ENCODE results near the gene FNDC10. TPM values are rescaled to one million over a fixed set of nuclear protein-coding genes. Genes with fewer than 3 reads are reported as not detected.
"Not testable (repeated sequence)": the region's sequence is repeated elsewhere in the genome, so short reads cannot be mapped to it uniquely, and the experiment has no call there.

FNDC10 gene
- total RNA-seq, 4 donors from 2014 or later = 5.8 to 15.6 (median 7.9) TPM

DNA sequence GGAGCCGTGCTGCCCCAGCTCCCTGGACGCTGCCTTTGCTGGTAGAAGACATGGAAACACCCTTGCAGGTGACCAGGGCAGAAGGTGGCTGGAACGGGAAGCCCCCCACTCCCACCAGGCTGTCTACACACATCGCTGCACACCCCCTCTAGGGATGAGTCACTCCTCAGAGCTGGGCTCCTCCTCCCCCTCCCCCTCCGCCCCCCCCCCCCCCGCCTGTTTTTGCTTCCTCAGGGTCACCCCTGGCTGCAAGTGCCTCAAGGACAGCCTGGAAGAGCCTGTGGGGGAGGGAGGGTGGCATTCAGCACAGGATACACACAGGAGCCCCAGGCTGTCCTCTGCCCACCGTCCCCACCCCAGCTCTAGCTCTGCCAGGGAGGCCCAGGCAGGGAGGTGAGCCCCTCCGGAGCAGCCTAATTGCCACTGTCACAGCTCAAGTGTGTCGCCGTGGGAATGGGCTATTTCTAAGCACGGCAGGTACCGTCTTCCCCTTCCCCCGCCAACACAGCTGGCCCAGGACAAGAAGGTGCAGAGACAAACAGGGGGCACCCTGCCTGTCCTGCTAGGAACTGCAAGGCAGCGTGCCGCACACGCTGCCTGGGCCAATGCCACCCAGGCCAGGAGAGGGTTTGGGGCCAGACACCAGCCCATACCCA, 2.5 kb downstream of the FNDC10 start:
- no peak for DNase-seq
- Histone ChIP-seq H3K4me3 (no peak overlapping the region), H3K27me3 (peaks cover 0 to 72% (median 2%) of the 10 kb centered on the region in 4 donors), H3K9me3 (no peaks in the 10 kb centered on the region), H3K4me1 (peaks cover 16 to 38% (median 29%) of the 10 kb centered on the region in 3 donors), H3K27ac (no peak overlapping the region), H3K36me3 (no peaks in the 10 kb centered on the region)
- WGBS, 2 donors = 20% methylated on average over 3 of the region's 16 CpGs; no CpG with 5 or more reads in 1 of the 2 donors
- TF ChIP-seq, protein P1, sequence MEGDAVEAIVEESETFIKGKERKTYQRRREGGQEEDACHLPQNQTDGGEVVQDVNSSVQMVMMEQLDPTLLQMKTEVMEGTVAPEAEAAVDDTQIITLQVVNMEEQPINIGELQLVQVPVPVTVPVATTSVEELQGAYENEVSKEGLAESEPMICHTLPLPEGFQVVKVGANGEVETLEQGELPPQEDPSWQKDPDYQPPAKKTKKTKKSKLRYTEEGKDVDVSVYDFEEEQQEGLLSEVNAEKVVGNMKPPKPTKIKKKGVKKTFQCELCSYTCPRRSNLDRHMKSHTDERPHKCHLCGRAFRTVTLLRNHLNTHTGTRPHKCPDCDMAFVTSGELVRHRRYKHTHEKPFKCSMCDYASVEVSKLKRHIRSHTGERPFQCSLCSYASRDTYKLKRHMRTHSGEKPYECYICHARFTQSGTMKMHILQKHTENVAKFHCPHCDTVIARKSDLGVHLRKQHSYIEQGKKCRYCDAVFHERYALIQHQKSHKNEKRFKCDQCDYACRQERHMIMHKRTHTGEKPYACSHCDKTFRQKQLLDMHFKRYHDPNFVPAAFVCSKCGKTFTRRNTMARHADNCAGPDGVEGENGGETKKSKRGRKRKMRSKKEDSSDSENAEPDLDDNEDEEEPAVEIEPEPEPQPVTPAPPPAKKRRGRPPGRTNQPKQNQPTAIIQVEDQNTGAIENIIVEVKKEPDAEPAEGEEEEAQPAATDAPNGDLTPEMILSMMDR (IDR thresholded peaks at IDR 0.05) = peak in 4 of 6 experiments; percentile 8 to 53 (median 25)
- TF ChIP-seq POLR2A (IDR thresholded peaks at IDR 0.05) = no peak
- intact Hi-C loops (cut with DNase I) = no loop called here

DNA sequence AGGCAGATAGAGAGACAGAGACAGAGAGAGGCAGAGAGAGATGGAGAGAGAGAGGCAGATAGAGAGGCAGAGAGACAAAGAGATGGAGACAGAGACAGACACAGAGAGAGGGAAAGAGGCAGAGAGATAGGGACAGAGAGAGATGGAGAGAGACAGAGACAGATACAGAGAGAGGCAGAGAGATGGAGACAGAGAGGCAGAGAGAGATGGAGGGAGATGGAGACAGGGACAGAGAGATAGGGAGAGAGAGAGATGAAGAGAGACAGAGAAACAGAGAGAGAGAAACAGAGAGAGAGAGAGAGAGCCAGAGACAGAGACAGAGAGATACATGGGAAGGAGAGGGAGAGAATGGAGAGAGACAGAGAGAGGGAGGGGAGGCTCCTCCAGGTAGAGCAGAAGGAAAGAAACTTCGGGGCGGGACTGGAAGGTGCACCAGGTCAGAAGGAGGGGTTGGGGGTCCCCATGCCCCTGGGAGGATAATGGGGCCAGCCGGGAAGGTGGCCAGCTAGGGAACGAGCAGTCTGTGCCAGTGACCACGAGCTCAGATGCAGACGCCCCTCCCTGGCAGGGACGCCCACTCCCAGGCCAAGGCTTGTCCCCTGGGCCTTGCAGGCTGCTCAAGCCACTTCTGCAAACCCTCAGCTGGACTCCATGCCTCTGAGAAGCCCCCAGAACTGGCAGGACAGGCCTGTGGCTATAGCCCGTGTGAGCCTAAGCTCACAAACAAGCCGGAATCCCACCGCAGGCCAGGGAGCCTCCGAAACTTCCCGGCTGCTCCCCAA, 3.3 kb downstream of the FNDC10 start:
- 29 to 38% methylated on average over 5 to 7 of the region's 12 CpGs for WGBS, 2 donors
- peaks cover 16 to 38% (median 29%) of the 10 kb centered on the region in 3 donors for H3K4me1 ChIP-seq
- H3K27me3 ChIP-seq = peaks cover 0 to 65% (median 2%) of the 10 kb centered on the region in 4 donors
- H3K9me3 ChIP-seq = no peaks in the 10 kb centered on the region
- H3K36me3 ChIP-seq = no peaks in the 10 kb centered on the region
- H3K4me3 ChIP-seq = no peak overlapping the region
- TF ChIP-seq POLR2A (IDR thresholded peaks at IDR 0.05) = no peak
- TF ChIP-seq, protein P1 (IDR thresholded peaks at IDR 0.05) = no peak
- intact Hi-C loops (cut with DNase I) = no loop called here
- DNase-seq = no peak
- H3K27ac ChIP-seq = no peak overlapping the region

DNA sequence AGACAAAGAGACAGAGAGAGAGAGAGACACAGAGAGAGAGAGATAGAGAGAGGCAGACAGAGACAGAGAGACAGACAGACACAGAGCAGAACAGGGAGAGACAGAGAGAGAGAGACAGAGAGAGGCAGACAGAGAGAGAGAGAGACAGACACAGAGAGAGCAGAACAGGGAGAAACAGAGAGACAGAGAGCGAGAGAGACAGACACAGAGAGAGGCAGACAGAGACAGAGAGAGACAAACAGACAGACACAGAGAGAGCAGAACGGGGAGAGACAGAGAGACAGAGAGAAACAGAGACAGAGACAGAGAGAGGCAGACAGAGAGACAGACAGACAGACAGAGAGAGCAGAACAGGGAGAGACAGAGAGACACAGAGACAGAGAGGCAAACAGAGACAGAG, 4.6 kb downstream of the FNDC10 start:
- peaks cover 10 to 31% (median 21%) of the 10 kb centered on the region in 3 donors for H3K4me1 ChIP-seq
- H3K27me3 ChIP-seq = peaks cover 0 to 57% (median 0%) of the 10 kb centered on the region in 4 donors
- H3K27ac ChIP-seq; intact Hi-C loops (cut with DNase I); H3K9me3 ChIP-seq; DNase-seq; H3K4me3 ChIP-seq; H3K36me3 ChIP-seq: not testable (repeated sequence)
- 75 to 91% methylated on average over 2 of the region's 2 CpGs for WGBS, 2 donors

DNA sequence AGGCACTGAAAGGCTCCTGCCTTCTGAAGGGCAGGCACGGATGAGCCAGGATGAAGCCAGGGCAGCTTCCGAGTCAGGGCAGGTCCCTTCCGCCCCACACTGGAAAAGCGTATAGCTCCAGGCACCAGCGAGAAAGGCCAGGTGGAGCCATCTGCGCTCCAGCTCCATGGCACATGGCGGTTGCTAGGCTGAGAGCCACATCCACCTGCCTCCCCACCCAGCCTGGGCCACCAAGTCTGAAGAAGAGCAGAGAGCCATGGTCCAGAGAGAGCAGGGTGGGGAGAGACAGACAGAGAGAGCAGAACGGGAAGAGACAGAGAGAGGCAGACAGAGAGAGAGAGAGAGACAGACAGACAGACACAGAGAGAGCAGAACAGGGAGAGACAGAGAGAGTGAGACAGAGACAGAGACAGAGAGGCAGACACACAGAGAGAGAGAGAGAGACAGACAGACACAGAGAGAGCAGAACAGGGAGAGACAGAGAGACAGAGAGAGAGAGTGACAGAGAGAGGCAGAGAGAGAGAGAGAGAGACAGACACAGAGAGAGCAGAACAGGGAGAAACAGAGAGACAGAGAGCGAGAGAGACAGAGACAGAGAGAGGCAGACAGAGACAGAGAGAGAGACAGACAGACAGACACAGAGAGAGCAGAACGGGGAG, 5.2 kb downstream of the FNDC10 start:
- Histone ChIP-seq H3K27me3 (peaks cover 0 to 60% (median 0%) of the 10 kb centered on the region in 4 donors), H3K4me1 (peaks cover 10 to 28% (median 17%) of the 10 kb centered on the region in 3 donors), H3K9me3 (no peaks in the 10 kb centered on the region), H3K36me3 (no peaks in the 10 kb centered on the region), H3K4me3 (no peak overlapping the region), H3K27ac (no peak overlapping the region)
- 52 to 54% methylated on average over 3 to 6 of the region's 10 CpGs for whole genome bisulfite sequencing, 2 donors
- TF ChIP-seq, protein P1 (IDR thresholded peaks at IDR 0.05) = no peak
- no peak for TF ChIP-seq POLR2A (IDR thresholded peaks at IDR 0.05)
- intact Hi-C loops (cut with DNase I) = no loop called here
- DNase-seq = no peak

DNA sequence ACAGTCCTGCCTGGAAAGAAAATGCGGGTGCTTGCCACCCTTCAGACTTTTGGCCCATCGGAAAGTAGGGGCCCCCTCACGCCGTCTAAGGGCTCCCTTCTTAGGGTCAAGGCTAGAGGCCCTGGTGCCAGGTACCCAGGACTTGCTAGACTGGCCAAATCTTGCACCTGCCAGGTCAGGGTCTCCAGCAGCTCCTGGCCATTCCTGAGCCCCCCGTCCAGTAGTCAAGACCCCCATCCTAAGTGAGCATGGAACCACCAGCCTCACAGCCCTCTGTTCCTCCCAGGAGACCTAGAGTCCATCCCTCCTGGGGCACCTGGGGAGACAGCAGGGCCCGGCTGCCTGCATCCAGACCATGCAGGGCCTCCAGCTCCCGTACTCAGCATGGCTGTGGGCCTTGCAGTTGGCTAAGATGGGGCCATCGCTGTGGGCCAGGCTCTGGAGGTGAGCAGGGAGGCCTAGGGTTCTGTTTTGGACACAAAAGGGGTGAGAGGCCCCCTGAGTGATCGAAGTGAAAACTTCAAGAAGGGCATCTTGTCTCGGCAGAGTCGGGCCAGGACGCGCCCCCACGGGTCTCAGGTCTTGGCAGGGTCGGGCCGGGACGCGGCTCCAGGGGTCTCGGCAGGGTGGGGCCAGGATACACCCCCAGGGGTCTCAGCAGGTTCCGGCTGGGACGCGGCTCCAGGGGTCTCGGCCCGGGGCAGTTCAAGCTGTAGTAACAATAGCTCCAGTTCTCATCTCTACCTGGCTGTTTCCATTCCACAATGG, 5.9 kb downstream of the FNDC10 start:
- intact Hi-C loops (cut with DNase I) = no loop called here
- Histone ChIP-seq H3K4me3 (no peak overlapping the region), H3K27me3 (peaks cover 0 to 59% (median 0%) of the 10 kb centered on the region in 4 donors), H3K4me1 (peaks cover 7 to 22% (median 10%) of the 10 kb centered on the region in 3 donors), H3K27ac (no peak overlapping the region), H3K9me3 (no peaks in the 10 kb centered on the region), H3K36me3 (no peaks in the 10 kb centered on the region)
- TF ChIP-seq, protein P1 (IDR thresholded peaks at IDR 0.05) = no peak
- no peak for TF ChIP-seq POLR2A (IDR thresholded peaks at IDR 0.05)
- WGBS, 2 donors = 84 to 94% methylated on average over 4 to 7 of the region's 24 CpGs
- DNase-seq = no peak
